ENCODE data around the gene ACRBP.
"Not testable (repeated sequence)": the region's sequence is repeated elsewhere in the genome, so short reads cannot be mapped to it uniquely, and the experiment has no call there.

Gene ACRBP

GRCh38 chr12:6614513-6615172 lies 32.6 kb downstream of the ACRBP start:
- no peak for DNase-seq

GRCh38 chr12:6613776-6614512 lies 33.3 kb downstream of the ACRBP start:
- peak in 1 of 4 experiments; percentile 17 for DNase-seq

GRCh38 chr12:6613015-6613775 lies 34.0 kb downstream of the ACRBP start:
- no peak for DNase-seq

- DNase-seq: no peak
Observed at GRCh38 chr12:6612652-6613014, 34.6 kb downstream of the ACRBP start.

- peak in 1 of 4 experiments; percentile 25 for DNase-seq
Observed at GRCh38 chr12:6612247-6612646, 35.0 kb downstream of the ACRBP start.

GRCh38 chr12:6608592-6609281 lies 38.5 kb downstream of the ACRBP start:
- no peak for DNase-seq

- DNase-seq: peak in 1 of 4 experiments; percentile 23
Observed at GRCh38 chr12:6607751-6608591, 39.3 kb downstream of the ACRBP start.

GRCh38 chr12:6606331-6607131 lies 40.7 kb downstream of the ACRBP start:
- DNase-seq: peak in 3 of 4 experiments; percentile 43 to 53 (median 51)

GRCh38 chr12:6605421-6606330 lies 41.6 kb downstream of the ACRBP start:
- peak in 2 of 4 experiments; percentile 32 to 36 for DNase-seq

- no peak for DNase-seq
Observed at GRCh38 chr12:6604259-6605029, 42.8 kb downstream of the ACRBP start.

GRCh38 chr12:6603095-6603567 lies 44.1 kb downstream of the ACRBP start:
- peak in 2 of 4 experiments; percentile 15 to 20 for DNase-seq

GRCh38 chr12:6602526-6602925 lies 44.7 kb downstream of the ACRBP start:
- DNase-seq: no peak

GRCh38 chr12:6595673-6596072 lies 51.6 kb downstream of the ACRBP start:
- DNase-seq: not testable (repeated sequence)

GRCh38 chr12:6592087-6592486 lies 55.1 kb downstream of the ACRBP start:
- no peak for DNase-seq

Data from activated CD4-positive, CD25-positive, alpha-beta regulatory T cell (primary cell).